NCI-H2227 (cell line): Measurements from ENCODE around the gene HIRIP3.
"Not testable (repeated sequence)": the region's sequence is repeated elsewhere in the genome, so short reads cannot be mapped to it uniquely, and the experiment has no call there.

ENCODE experiments used
- DNase-seq: peaks from one replicate; lab custom pipeline; 2025; ENCODE audit not compliant: unreplicated experiment; lab: John Stamatoyannopoulos, UW

HIRIP3 gene, protein sequence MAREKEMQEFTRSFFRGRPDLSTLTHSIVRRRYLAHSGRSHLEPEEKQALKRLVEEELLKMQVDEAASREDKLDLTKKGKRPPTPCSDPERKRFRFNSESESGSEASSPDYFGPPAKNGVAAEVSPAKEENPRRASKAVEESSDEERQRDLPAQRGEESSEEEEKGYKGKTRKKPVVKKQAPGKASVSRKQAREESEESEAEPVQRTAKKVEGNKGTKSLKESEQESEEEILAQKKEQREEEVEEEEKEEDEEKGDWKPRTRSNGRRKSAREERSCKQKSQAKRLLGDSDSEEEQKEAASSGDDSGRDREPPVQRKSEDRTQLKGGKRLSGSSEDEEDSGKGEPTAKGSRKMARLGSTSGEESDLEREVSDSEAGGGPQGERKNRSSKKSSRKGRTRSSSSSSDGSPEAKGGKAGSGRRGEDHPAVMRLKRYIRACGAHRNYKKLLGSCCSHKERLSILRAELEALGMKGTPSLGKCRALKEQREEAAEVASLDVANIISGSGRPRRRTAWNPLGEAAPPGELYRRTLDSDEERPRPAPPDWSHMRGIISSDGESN

DNA sequence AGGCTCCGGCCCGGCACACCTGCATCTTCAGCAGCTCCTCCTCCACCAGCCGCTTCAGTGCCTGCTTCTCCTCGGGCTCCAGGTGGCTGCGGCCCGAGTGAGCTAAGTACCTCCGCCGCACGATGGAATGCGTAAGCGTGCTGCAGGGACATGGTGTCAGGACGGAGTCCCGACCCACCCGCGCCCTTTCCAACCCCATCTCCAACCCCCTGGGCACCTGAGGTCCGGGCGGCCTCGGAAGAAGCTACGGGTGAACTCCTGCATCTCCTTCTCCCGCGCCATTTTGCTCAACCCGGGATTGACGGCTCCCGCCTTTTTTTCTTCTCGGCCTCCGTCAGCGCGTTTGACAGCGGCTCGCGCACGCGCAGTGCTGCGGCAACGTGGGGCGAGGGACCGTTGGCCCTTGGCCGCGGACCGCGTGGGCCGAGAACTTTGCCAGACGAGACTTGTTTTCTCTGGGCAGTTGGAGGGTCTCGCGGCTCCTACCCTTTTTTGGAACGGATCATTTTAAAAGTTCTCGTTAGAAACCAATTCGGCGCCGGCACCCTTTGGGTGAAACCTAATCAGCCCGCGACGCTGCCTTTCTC lies at the start of gene HIRIP3:
Gene HIRIP3, minus strand, starts transcription at position 294 of the 587 bp plus-strand sequence. Its CDS starts 12 bp downstream, at position 282.
- peak; percentile 96 for DNase-seq

DNA sequence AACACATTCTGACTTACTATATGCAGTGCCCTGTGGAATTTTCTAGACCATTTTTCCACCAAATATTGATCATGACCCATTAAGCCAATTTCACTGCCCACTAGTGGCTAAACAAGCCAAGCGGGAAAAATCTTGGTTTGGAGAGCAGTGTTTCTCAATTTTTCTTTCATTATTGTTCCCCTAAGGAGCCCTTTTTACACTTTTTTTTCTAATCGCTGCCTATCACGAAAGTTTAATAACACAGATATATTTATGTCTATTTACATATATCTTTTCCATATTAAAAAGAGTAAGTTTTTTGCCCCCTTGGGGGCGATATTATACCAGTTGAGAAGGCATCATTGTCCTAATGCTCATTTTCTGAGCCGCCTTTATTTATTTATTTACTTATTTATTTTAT lies 46.4 kb upstream of the HIRIP3 start:
- peak; percentile 43 for DNase-seq

DNA sequence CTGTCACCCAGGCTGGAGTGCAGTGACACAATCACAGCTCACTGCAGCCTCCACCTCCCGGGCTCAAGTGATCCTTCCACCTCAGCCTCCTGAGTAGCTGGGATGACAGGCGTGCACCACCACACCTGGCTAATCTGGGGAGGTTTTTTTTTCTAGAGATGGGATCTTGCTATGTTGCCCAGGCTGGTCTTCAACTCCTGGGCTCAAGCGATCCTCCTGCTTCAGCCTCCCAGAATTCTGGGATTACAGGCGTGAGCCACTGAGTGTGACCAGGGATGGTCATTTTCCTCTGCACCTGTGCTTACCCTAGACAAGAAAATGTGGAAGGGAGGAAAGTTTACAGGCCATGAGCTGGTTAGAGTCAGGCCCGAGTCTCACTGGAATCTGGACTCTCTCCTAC lies 45.3 kb upstream of the HIRIP3 start:
- DNase-seq: not testable (repeated sequence)

DNA sequence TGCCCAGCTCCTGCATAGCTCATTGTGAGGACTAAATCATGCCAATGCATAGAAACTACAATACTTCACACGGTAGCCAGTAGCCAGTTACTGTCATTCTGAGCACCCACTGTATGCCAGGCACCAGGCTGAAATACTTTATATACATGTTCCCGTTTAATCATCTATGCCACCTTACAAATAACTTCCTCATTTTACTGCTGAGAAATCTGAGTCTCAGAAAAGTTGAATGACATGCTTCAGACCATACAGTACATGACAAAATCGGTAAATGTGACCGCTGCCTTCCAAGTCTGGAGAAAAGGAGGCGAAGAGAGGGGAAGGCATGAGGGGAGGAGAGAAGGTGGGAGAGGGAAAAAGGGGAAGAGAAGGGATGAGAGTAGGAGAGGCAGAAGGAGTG lies 44.8 kb upstream of the HIRIP3 start:
- no peak for DNase-seq

GRCh38 chr16:30033270-30033669 lies 37.9 kb upstream of the HIRIP3 start:
- no peak for DNase-seq

GRCh38 chr16:30032083-30032819 lies 36.8 kb upstream of the HIRIP3 start:
- peak; percentile 90 for DNase-seq

DNA sequence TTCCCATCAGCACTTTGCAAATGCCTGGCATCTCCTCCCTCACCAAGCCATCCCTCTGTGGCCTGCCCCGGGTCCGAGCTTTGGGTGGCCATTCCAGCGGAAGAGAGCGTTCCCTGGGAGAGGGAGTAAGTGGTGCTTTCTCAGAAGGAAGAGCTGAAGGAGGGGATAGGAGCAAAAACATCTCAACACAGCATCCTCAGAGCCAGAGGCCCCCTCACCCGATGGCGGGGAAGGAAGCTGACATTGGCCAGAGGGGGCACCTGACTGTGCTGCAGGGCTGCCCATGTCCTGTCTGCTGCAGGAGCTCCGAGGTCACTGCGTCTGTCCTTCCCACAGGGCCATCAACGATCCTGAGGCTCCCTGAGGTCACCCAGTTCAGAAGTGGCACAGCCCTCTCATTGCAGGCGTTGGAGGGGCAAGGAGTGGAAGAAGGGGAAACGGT lies 36.1 kb upstream of the HIRIP3 start:
- DNase-seq: no peak

- DNase-seq: peak; percentile 67
Observed at GRCh38 chr16:30030841-30031413, 35.5 kb upstream of the HIRIP3 start, which contains the start of gene TLCD3B. TSS of gene TLCD3B (minus strand) at chr16:30031271. CDS start at chr16:30030527, 744 bp downstream.

DNA sequence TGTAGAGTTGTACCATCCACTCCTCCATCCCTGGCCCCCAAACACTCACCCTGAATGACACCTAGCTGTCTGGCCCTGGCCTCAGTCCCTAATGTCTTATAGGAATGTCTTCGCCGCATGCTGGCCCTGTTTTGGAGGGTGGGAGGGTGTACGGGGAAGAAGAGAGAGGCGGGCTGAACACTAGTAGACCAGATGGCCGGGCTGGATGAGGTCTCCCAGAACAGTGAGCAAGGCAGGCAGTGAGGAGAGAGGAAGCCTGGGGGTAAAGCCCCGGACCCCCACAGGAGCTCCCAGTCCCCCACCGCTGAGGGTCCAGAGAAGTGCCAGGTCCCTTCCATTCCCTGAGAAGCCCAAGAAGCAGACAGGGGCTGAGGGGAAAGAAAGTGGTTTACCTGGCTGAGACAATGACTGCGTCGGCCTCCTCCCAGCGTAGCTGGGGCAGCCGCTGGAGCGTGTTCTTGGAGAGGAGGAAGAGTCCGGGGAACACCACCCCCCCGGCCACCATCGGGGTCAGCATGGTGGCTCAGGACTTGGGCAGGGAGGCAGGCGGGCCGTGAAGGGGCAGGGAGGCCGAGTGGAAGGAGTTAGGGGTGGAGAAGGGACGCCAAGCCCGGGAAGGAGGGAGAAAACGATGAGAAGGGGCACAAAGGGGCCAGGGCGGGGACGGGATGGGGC lies 34.7 kb upstream of the HIRIP3 start:
- DNase-seq: peak; percentile 30

GRCh38 chr16:30028438-30029076 lies 33.1 kb upstream of the HIRIP3 start:
- DNase-seq: peak; percentile 56

DNA sequence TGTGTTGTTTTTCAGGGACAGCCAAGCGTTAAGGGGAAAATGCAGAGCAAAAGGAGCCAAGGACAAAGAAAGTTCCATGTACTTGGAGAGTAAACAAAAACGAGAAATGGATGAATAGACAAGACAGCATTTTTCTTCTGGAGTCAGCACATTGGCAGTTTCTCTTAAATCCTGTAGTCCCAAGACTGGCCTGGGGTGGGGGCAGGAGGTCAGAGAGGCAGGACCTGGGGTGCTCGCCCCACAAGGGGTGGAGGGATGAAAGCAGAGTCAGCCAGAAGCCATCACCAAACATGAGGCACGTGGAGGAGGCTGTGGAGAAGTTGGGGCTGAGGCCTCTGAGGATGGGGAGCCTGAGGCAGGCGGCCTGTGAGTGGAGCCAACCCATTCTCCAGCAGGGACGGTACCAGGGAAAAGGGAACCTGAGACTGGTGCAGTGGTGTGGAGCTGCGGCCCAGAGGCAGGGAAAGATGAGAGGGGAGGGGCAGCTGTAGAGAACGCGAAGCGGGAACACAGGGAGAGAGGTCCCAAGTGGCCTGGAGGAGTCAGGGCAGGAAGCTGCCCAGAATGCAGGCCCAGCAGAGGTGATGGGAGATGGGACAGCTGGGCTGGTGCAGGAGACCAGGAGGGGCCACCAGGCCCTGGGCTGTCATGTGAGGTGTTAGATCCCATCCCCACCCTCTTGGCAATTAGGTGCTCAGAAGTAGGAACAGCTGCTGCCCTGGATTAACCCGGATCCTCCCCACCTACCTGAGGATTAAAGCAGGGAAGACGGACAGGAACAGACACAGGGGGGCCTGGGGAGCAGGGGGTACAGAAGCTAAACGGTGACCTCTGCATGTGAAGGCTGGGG lies 32.4 kb upstream of the HIRIP3 start:
- peak; percentile 56 for DNase-seq

DNA sequence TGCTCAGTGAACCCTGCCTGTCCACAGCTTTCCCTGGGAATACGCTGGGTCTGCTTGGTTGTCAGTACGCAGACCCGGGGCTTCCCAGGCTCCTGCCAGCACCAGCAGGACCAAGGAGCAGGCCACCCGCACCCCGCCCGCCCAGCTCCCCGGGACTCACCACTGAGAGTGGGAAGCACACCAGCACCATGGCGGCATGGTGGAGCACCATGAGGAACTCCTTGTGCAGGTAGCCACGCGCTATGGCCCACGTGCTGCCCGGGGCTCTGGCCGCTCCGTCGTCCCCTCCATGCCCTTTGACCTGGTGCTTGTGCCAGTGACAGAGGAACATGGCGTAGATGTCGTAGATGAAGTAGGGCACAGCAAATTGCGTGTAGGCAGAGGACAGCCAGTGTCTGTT lies 31.0 kb upstream of the HIRIP3 start:
- DNase-seq: no peak

DNA sequence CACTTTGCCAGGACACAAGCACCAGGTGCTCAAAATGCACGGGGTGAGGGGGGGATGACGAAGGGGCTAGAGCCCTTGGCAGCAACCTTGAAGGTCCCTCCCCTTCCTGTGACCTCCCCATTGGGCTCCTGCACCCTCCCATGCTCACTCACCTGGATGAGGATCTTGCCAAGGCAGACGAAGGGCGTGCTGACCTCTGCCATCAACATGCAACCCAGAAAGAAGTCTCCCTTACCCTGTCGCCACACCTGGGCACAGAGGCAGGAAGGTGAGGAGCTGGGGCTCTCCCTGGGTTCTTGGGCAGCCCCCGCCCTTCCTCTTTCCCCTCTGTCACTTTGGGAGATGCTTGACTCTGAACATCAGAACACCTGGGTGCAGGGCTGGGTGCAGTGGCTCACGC lies 30.2 kb upstream of the HIRIP3 start:
- no peak for DNase-seq

DNA sequence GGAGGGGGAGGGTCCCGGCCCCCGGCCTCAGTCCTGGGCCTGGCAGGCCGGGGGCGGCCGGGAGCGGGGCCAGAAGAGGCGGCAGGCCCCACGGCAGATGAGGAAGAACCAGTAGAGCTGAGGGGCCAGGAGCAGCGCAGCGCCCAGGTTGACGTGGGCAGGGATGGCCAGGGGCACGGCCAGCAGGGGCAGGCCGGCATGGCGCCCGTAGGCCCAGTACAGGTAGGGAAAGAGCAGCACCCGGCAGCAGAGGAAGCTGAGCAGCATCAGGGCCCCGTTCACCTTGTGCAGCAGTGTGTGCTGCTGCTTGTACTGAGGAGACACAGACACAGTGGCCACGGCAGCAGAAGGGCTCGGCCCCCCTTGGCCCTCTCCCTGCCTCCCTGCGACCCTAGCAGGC lies 29.7 kb upstream of the HIRIP3 start:
- no peak for DNase-seq

GRCh38 chr16:30024451-30024850 lies 29.0 kb upstream of the HIRIP3 start:
- no peak for DNase-seq

DNA sequence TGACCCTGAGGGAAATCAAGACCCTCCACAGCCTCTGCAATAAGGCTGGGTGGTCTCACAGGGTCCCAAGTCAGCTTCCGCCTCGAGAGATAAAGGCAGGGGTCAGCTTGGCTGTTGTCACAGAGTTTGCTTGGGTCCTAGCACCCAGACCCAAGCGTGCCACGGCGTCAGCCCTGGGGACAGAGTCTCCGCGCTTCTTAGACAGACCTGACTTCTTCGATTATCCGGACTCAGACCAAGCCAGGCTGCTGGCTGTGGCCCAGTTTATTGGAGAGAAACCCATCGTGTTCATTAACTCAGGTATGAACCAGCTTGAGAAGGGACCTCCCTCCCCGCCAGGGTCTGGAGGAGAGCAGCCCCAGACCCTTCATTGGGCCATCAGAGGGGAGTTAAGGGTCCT lies 28.2 kb upstream of the HIRIP3 start:
- no peak for DNase-seq

DNA sequence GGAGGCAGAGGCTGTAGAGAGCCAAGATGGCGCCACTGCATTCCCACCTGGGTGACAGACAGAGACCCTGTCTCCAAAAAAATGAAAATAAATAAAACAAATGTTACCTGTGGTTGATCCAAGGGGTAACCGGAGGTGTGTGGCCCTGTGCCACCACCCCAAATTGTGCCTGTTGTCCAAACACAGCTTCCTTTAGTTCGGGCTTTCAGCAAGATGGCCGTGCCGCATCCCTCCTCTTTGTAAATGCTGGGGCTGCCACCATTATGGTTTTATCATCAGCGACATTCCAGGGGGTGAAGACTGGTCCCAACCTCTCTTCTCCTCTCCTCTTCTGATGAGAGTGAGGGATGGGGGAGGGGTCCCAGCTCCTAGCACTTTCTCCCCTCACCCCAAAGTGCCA lies 27.5 kb upstream of the HIRIP3 start, which contains the start of gene C16orf92:
Gene C16orf92, plus strand, starts transcription at position 312 of the 400 bp plus-strand sequence. CDS start 143 bp downstream, outside the sequence.
- DNase-seq: no peak

DNA sequence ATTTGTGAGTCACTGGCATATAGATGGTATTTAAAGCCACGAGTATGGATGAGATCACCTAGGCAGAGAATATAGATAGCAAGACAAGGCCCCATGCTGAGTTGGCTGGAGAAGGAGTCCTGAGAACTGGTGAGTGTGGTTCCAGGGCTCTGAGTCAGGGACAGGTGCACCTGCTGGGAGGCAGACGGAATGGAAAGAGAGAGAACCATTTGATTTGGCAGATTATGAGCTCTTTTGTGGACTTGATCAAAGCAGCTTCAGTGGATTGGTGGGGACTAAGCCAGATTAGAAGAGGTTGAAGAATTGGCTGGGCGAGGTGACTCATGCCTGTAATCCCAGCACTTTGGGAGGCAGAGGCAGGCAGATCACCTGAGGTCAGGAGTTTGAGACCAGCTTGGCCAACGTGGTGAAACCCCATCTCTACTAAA lies 23.3 kb upstream of the HIRIP3 start:
- DNase-seq: no peak

DNA sequence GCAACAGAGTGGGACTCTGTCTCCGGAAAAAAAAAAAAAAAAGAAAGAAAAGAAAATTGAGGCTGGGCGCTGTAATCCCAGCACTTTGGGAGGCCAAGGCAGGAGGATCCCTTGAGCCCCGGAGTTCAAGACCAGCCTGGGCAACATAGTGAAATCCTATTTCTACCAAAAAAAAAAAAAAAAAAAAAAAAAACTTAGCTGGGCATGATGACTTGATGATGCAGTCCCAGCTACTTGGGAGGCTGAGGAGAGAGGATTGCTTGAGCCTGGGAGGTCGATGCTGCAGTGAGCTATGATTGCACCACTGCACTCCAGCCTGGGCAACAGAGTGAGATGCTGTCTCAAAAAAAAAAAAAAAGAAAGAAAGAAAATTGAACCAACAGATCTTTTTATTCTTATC lies 22.5 kb upstream of the HIRIP3 start:
- DNase-seq: not testable (repeated sequence)
